ENCODE results near the gene TTC22. TPM values are rescaled to one million over a fixed set of nuclear protein-coding genes. Genes with fewer than 3 reads are reported as not detected.

Gene TTC22
- total RNA-seq, 1 experiment from 2014 or later: not detected

- in situ Hi-C loops (cut with HindIII; ENCODE audit: low sequenced_read_pairs): no loop called here
- DNase-seq (ENCODE audit: low spot score): peak; percentile 69
Measured at GRCh38 chr1:54810153-54810942, 9.2 kb upstream of the TTC22 start.

- in situ Hi-C loops (cut with HindIII; ENCODE audit: low sequenced_read_pairs): no loop called here
- DNase-seq (ENCODE audit: low spot score): no peak
Measured at GRCh38 chr1:54809496-54810074, 8.5 kb upstream of the TTC22 start.

DNA sequence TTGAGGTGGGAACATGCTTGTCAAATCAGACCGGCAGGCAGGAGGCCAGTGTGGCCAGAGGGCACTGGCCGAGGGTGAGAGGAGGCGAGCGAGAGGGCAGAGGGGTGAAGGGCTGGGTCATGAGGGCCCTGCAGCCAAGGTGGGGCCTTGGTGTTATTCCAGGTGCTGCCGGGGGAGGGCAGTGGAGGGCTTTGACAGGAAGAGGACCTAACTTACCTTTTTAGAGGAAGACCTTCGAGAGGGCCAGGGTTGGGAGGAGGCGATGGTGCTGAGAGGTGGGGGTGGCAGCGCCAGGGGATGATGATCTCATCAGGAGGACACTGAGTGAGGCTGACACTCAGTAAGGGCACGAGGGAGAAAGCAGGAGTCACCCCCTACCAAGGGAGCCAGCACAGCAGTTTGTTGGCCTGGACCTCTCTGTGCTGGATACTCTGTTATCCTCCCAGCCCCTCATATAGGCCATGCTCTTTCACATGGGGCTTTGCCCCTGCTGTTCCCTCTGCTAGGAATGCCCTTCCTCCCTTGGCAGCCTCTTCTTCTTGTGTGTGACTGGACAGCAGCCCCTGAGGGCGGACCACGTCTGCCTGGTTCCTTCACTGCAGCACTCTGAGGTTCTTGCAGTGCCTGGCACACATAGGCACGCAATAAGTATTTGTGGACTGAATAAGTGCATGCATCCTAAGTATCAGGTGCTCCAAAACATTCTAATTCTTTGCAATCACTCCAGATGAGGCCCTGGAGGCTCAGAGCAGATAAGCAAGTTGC, 7.5 kb upstream of the TTC22 start:
- in situ Hi-C loops (cut with HindIII; ENCODE audit: low sequenced_read_pairs): no loop called here
- no peak for DNase-seq (ENCODE audit: low spot score)

- in situ Hi-C loops (cut with HindIII; ENCODE audit: low sequenced_read_pairs): no loop called here
- DNase-seq (ENCODE audit: low spot score): no peak
Measured at GRCh38 chr1:54807756-54808155, 6.6 kb upstream of the TTC22 start.

GRCh38 chr1:54806931-54807611, 5.9 kb upstream of the TTC22 start:
- in situ Hi-C loops (cut with HindIII; ENCODE audit: low sequenced_read_pairs): no loop called here
- no peak for DNase-seq (ENCODE audit: low spot score)

GRCh38 chr1:54805981-54806381, 4.9 kb upstream of the TTC22 start:
- in situ Hi-C loops (cut with HindIII; ENCODE audit: low sequenced_read_pairs): no loop called here
- no peak for DNase-seq (ENCODE audit: low spot score)

DNA sequence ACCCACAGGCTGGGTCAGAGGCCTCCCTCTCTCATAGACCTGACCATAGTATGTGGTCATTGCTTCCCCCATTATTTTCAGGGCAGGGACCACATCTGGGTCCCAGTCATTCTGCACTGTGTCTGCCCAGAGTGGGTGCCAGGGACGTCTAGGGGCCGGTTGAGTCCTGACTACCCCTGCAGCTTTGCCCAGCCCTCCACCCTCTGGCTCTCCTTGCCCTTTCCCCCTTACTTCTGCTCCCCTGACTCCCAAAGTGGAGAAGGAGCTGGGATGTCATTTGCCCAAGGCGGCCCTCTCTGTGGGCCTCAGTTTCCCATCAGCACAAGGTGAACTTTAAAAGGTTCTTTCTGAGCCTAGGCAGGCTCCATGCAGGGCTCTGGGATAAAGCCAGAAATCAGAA, 4.3 kb upstream of the TTC22 start:
- in situ Hi-C loops (cut with HindIII; ENCODE audit: low sequenced_read_pairs): no loop called here
- no peak for DNase-seq (ENCODE audit: low spot score)

GRCh38 chr1:54804471-54805132, 3.5 kb upstream of the TTC22 start:
- no peak for DNase-seq (ENCODE audit: low spot score)
- in situ Hi-C loops (cut with HindIII; ENCODE audit: low sequenced_read_pairs): no loop called here

GRCh38 chr1:54803761-54804470, 2.8 kb upstream of the TTC22 start:
- in situ Hi-C loops (cut with HindIII; ENCODE audit: low sequenced_read_pairs): no loop called here
- DNase-seq (ENCODE audit: low spot score): no peak

DNA sequence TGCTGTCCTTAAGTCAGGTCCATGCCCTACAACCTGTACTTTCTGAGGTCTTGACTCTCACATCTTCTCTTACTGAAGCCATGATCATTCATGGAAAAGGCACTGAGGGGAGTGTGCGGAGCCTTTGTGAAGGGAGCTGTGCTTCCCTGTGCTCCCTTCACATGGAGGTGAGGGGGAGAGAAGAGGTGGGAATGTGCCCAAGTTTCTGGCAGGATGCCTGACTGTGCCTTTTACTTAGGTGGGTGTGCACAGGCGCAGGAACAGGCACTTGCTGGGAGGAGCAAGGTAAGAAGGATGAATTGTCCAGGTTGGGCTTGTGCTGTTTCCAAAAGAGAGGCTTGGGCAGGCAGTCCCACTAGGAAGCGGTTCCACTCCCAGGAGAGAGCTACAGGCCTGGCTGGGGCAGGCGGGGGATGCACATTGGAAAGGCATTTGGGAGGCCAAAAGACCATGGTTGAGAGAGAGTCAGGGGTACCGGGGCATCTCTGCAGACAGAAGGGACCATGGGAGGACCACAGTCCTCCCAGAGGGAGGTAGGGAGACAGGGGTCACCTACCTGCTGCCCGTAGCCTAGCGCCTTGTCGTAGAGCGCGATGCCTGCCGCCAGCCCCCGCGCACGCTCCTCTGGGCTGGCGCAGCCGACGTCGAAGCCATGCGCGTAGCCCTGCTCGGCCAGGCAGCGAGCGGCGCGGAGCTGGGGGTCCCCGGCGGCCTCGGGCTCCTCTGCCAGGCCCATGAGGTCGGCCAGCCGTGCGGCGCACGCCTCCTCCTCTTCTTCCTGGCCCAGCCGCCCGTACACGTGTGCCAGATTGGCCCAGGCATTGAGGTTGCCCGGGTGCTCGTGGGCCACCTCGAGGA, 853 bp downstream of the TTC22 start:
- DNase-seq (ENCODE audit: low spot score): no peak
- in situ Hi-C loops (cut with HindIII; ENCODE audit: low sequenced_read_pairs): no loop called here

DNA sequence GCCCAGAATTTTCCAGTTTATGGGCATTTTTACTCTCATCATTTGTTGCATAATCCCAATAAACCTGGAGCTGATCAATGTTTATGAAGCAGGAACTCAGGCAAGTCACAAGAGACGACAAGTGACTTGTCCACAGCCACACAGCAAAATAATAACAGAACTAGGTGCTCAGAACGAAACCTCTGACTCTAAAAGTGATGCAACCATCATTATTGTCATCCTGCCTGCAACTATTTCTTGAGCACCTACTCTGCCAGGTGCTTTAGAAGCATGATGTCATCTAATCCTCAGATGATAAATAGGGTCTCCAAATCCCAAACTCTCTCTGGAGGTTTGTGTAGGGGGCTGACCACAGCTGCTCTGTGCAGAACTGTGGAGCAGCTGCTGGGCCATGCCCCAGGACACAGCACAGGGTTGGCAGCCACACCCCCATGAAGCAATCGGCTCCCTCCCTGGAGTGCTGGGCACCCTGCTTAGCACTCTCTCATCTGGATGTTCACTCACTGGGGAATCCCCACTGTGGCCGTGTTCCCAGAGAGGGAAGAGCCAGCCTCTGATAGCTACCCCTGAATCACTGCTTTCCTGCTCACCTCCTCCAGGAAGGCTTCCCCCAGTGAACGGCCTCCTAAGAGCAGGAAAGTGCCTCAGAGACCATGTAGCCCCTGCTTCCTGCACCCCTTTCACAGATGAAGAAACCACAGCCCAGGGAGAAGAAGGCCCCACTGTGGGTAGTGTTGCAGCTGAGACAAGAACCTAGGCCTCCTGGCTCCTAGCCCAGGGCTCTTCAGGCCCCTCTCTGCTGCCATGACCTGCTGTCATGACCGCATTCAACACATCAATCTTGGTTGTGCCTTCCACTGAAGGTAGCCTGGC, 2.1 kb downstream of the TTC22 start:
- DNase-seq (ENCODE audit: low spot score): no peak
- in situ Hi-C loops (cut with HindIII; ENCODE audit: low sequenced_read_pairs): no loop called here

DNA sequence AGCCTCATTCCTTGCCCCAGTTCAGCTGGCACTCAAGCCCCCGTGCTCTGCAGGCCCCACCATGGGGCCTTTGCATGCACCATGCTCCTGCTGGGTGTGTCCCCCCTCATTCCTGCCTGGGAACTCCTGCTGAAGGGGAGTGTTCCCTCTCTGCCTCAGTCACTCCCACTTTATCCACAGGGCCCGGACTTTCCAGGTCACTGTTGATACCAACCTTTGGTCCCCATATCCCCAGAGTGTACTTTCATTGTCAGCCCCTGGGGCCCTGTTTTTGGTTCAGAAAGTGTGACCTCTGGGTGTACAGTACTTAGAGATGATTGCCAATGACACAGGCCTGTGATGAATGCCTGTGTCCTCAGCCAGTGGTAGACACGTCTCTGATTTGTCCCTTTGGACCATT, 2.9 kb downstream of the TTC22 start:
- no peak for DNase-seq (ENCODE audit: low spot score)
- in situ Hi-C loops (cut with HindIII; ENCODE audit: low sequenced_read_pairs): no loop called here

- DNase-seq (ENCODE audit: low spot score): no peak
- in situ Hi-C loops (cut with HindIII; ENCODE audit: low sequenced_read_pairs): no loop called here
Measured at GRCh38 chr1:54796902-54797301, 4.2 kb downstream of the TTC22 start.

DNA sequence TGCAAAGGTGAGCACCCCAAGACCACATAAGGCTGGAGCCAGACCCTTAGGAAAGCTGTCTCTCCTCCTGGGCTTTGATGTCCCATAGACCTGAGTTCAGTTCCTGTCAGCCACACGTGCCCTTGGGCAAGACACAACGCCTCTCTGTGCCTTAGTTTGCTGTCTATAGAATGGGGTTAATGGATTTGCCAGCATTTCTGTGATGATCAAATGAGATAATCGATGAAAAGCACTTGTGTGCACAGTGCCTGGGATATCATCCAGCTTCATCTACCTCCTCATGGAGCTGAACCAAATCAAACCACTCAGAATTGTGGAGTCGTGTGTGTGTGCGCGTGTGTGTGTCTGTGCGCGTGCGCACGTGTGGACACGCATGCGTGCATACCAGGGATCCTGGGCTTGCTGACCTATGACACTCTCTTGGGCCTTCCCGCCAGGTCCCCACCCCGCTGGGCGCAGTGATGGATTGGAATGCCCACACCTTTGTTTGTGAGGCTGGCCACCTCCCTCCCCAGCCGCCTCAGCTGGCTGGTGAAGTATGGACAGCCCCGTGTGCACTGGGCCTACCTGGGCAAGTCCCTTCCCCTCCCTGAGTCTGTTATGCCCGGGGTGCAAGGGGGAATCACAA, 5.2 kb downstream of the TTC22 start:
- DNase-seq (ENCODE audit: low spot score): no peak
- in situ Hi-C loops (cut with HindIII; ENCODE audit: low sequenced_read_pairs): no loop called here

DNA sequence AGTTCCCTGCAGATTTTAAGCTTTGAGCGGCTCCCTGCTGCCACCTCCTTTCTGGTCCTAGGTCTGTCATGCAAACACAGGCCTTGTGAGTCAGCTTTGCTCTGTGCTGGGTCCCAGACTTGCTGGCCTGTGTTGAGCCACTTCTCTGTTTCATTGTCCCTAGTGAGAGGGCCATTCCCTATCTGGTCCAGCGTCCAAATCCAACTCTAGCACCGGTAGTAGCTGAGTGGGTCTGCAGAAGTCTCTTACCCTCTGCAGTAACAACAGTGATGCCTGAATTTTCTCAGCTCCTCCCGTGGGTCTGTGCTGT, 5.8 kb downstream of the TTC22 start:
- no peak for DNase-seq (ENCODE audit: low spot score)
- in situ Hi-C loops (cut with HindIII; ENCODE audit: low sequenced_read_pairs): no loop called here

- no peak for DNase-seq (ENCODE audit: low spot score)
- in situ Hi-C loops (cut with HindIII; ENCODE audit: low sequenced_read_pairs): no loop called here
Measured at GRCh38 chr1:54794451-54795355, 6.4 kb downstream of the TTC22 start.
